Osteocyte (in vitro differentiated cells): Measurements from ENCODE around the gene KMT2D. TPM values are rescaled to one million over a fixed set of nuclear protein-coding genes. Genes with fewer than 3 reads are reported as not detected.
"Not testable (repeated sequence)": the region's sequence is repeated elsewhere in the genome, so short reads cannot be mapped to it uniquely, and the experiment has no call there.

Experiments used
- DNase-seq: peaks from one replicate; pipeline ENCODE4 v3.0.0; 2021; ENCODE audit warnings: mixed read lengths; ENCODE audit not compliant: unreplicated experiment; ENCODE audit errors: extremely low spot score
- H3K27ac Mint-ChIP-seq: one replicate; pipeline ENCODE4 v1.8.0; 2021; ENCODE audit warnings: mild to moderate bottlenecking, mixed read lengths; ENCODE audit not compliant: unreplicated experiment
- H3K27me3 Mint-ChIP-seq: one replicate; pipeline ENCODE4 v1.8.0; 2021; ENCODE audit warnings: mixed read lengths; ENCODE audit not compliant: unreplicated experiment
- H3K36me3 Mint-ChIP-seq: one replicate; pipeline ENCODE4 v1.8.0; 2021; ENCODE audit warnings: mixed read lengths; ENCODE audit not compliant: unreplicated experiment
- H3K4me1 Mint-ChIP-seq: one replicate; pipeline ENCODE4 v1.8.0; 2021; ENCODE audit warnings: mixed read lengths; ENCODE audit not compliant: unreplicated experiment
- H3K4me3 Mint-ChIP-seq: one replicate; pipeline ENCODE4 v1.8.0; 2021; ENCODE audit warnings: mild to moderate bottlenecking, moderate library complexity, mixed read lengths; ENCODE audit not compliant: unreplicated experiment
- H3K9me3 Mint-ChIP-seq: one replicate; pipeline ENCODE4 v1.8.0; 2021; ENCODE audit warnings: mixed read lengths; ENCODE audit not compliant: unreplicated experiment
- total RNA-seq: library from RNA; stranded (reverse); gene quantifications from 2 replicates; pipeline ENCODE4 v1.2.1, GENCODE V29; 2021
- TF ChIP-seq, protein P1 (sequence below): fragments of 200-600 bp; sonication (generic); IDR thresholded peaks from 2 replicates; pipeline ENCODE4 v1.5.0; 2021; ENCODE audit warnings: antibody characterized with exemption, mild to moderate bottlenecking, moderate library complexity

Gene KMT2D
- total RNA-seq, 1 donor from 2014 or later, result 91.2 TPM

DNA sequence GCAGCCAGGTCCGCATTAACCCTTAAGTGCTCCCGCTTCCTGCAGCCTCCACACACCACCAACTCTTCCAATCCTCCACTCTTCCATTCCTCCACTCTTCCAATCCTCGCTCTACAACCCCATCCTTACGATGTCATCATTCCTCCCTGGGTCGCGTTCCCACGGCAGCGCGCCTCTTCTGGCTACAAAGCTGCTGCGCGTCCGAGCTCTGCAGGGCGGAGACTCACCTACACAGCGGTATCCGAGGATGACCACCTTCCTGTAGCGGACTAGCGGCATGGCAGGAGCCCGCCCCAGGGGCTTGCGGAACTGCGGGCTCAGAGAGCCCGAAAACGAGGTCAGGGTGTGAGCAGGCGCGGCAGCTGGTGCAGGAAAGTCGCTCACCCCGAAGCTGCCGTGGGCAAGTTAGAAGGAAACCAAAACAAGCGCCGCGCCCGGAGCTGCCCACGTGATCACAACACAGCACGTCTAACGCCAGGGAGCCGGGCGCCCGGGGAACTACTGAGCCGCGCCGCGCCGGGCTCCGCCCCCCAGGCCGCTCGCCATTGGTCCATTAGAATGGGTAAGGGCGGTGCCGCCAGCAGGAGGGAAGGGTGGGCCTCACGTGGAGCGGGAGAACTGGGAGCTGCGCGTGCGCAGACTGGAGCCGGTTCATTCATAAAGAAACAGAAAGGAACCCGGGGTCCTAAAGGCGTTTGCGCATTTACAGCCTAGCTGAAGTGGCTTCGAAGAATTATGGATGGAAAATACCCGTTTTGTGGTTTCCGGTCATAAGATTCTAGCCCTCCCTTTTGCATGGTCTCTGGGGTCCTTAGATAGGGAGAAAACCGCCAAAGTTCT lies 9.1 kb upstream of the KMT2D start, which contains the start of gene RHEBL1:
Gene RHEBL1 (minus strand): TSS at position 473 of the 840 bp plus-strand sequence. CDS start 194 bp downstream, at position 279.
- peak; percentile 99 for DNase-seq
- Mint-ChIP-seq H3K4me1 (peaks cover 17% of the 10 kb centered on the region), H3K27ac (peak within 1 kb of the TSS; percentile 80), H3K9me3 (no peaks in the 10 kb centered on the region), H3K27me3 (no peaks in the 10 kb centered on the region), H3K36me3 (no peaks in the 10 kb centered on the region), H3K4me3 (peak within 1 kb of the TSS; percentile 97)
- TF ChIP-seq, protein P1, sequence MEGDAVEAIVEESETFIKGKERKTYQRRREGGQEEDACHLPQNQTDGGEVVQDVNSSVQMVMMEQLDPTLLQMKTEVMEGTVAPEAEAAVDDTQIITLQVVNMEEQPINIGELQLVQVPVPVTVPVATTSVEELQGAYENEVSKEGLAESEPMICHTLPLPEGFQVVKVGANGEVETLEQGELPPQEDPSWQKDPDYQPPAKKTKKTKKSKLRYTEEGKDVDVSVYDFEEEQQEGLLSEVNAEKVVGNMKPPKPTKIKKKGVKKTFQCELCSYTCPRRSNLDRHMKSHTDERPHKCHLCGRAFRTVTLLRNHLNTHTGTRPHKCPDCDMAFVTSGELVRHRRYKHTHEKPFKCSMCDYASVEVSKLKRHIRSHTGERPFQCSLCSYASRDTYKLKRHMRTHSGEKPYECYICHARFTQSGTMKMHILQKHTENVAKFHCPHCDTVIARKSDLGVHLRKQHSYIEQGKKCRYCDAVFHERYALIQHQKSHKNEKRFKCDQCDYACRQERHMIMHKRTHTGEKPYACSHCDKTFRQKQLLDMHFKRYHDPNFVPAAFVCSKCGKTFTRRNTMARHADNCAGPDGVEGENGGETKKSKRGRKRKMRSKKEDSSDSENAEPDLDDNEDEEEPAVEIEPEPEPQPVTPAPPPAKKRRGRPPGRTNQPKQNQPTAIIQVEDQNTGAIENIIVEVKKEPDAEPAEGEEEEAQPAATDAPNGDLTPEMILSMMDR, result no peak

GRCh38 chr12:49068879-49069506 lies 8.4 kb upstream of the KMT2D start:
- TF ChIP-seq, protein P1, result no peak
- DNase-seq, result no peak
- Mint-ChIP-seq H3K36me3 (no peaks in the 10 kb centered on the region), H3K27me3 (no peaks in the 10 kb centered on the region), H3K9me3 (no peaks in the 10 kb centered on the region), H3K27ac (peak overlapping the region; percentile 80), H3K4me1 (peaks cover 18% of the 10 kb centered on the region), H3K4me3 (peak overlapping the region; percentile 97)

DNA sequence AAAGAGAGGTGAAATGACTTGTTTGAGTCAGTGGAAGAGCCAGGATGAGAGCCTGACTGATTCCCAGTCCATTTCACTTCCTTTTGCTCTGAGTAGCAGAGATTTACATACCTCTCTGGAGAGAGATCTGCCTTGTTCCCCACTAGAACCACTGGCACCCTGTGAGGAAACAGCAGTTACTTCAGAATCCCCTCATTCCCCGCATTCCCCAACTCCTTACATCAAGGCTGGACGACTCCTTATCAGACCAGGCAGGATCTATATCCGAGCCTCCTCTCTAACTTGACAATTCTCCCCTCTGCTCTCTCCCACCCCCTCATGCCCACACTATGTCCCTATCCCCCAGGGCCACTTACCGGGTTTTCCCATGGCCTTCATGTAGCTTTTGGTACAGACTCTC lies 5.5 kb upstream of the KMT2D start:
- no peaks in the 10 kb centered on the region for H3K27me3 Mint-ChIP-seq
- H3K9me3 Mint-ChIP-seq, result no peaks in the 10 kb centered on the region
- no peak overlapping the region for H3K4me3 Mint-ChIP-seq
- DNase-seq, result no peak
- TF ChIP-seq, protein P1, result no peak
- no peaks in the 10 kb centered on the region for H3K36me3 Mint-ChIP-seq
- H3K4me1 Mint-ChIP-seq, result peaks cover 26% of the 10 kb centered on the region
- H3K27ac Mint-ChIP-seq, result no peak overlapping the region

GRCh38 chr12:49064767-49065152 lies 4.2 kb upstream of the KMT2D start:
- Mint-ChIP-seq H3K36me3 (no peaks in the 10 kb centered on the region), H3K9me3 (no peaks in the 10 kb centered on the region), H3K27me3 (no peaks in the 10 kb centered on the region), H3K4me3 (no peak overlapping the region), H3K27ac (no peak overlapping the region), H3K4me1 (peaks cover 22% of the 10 kb centered on the region)
- TF ChIP-seq, protein P1, result no peak
- no peak for DNase-seq

GRCh38 chr12:49061916-49062315 lies 1.3 kb upstream of the KMT2D start:
- H3K27ac Mint-ChIP-seq, DNase-seq, H3K36me3 Mint-ChIP-seq, H3K4me3 Mint-ChIP-seq, H3K27me3 Mint-ChIP-seq, H3K9me3 Mint-ChIP-seq: not testable (repeated sequence)
- peaks cover 33% of the 10 kb centered on the region for H3K4me1 Mint-ChIP-seq
